KMS-11 (cell line): ENCODE data around the gene PFKL.

Source experiments
- H2AFZ ChIP-seq: fragments of 200-600 bp; sonication (generic); 2 replicates; pipeline ENCODE4 v1.6.1; 2016; ENCODE audit warnings: antibody characterized with exemption, mixed run types, low read depth
- H3K27ac ChIP-seq: fragments of 200-600 bp; sonication (generic); 2 replicates; pipeline ENCODE4 v1.6.1; 2016; ENCODE audit warnings: mild to moderate bottlenecking, mixed run types
- H3K27me3 ChIP-seq: fragments of 200-600 bp; sonication (generic); 2 replicates; pipeline ENCODE4 v1.6.1; 2017; ENCODE audit warnings: mild to moderate bottlenecking, low read depth, mixed run types, moderate library complexity; ENCODE audit not compliant: insufficient read depth
- H3K36me3 ChIP-seq: fragments of 200-600 bp; sonication (generic); 2 replicates; pipeline ENCODE4 v1.6.1; 2017; ENCODE audit warnings: mild to moderate bottlenecking, mixed run types; ENCODE audit not compliant: insufficient read depth
- H3K4me1 ChIP-seq: fragments of 200-600 bp; sonication (generic); 2 replicates; pipeline ENCODE4 v1.6.1; 2016; ENCODE audit warnings: mild to moderate bottlenecking, low read depth, mixed run types; ENCODE audit not compliant: poor library complexity, severe bottlenecking
- H3K4me2 ChIP-seq: fragments of 200-600 bp; sonication (generic); 2 replicates; pipeline ENCODE4 v1.7.0; 2016; ENCODE audit warnings: mild to moderate bottlenecking, mixed run types
- H3K4me3 ChIP-seq: fragments of 200-600 bp; sonication (generic); IDR thresholded peaks from 2 replicates; pipeline ENCODE4 v1.6.1; 2017; ENCODE audit warnings: low read depth, low read length, mixed read lengths; ENCODE audit not compliant: insufficient read depth
- H3K79me2 ChIP-seq: fragments of 200-600 bp; sonication (generic); 2 replicates; pipeline ENCODE4 v1.6.1; 2016; ENCODE audit warnings: low read depth, mixed run types; ENCODE audit not compliant: insufficient read depth
- H3K9ac ChIP-seq: fragments of 200-600 bp; sonication (generic); 2 replicates; pipeline ENCODE4 v1.6.1; 2016; ENCODE audit warnings: mild to moderate bottlenecking, mixed run types
- H4K20me1 ChIP-seq: fragments of 200-600 bp; sonication (generic); 2 replicates; pipeline ENCODE4 v1.6.1; 2016; ENCODE audit warnings: mild to moderate bottlenecking, mixed run types; ENCODE audit not compliant: insufficient read depth
- TF ChIP-seq, protein P1 (sequence below): fragments of 200-600 bp; sonication (generic); conservative IDR thresholded peaks from 2 replicates; pipeline ENCODE4 v1.6.1; 2017; ENCODE audit warnings: low read depth, mild to moderate bottlenecking, antibody characterized with exemption, low read length, moderate library complexity, mixed read lengths

The PFKL gene

DNA sequence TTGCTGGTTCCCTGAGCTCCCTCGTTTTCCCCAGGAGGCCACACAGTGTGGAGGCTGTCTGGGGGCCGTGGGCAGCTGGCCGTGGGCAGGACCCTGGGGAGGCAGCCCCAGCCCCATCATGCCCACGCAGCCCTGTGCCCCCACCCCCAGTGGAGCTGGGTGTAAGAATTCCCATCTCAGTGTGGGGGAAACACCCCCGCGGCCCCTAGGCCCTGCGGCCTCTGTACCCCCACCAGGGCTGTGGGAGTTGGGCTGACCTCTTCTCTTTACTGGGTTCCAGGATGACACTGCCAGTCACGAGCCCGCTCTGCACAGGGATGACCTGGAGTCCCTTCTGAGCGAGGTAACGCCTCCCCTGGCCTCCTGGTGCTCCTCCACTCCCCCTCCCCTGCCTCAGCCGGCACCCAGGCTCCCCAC lies 3.7 kb upstream of the PFKL start:
- Histone ChIP-seq H3K9ac (no peak overlapping the region), H3K27ac (no peak overlapping the region), H3K4me2 (no peak overlapping the region)

DNA sequence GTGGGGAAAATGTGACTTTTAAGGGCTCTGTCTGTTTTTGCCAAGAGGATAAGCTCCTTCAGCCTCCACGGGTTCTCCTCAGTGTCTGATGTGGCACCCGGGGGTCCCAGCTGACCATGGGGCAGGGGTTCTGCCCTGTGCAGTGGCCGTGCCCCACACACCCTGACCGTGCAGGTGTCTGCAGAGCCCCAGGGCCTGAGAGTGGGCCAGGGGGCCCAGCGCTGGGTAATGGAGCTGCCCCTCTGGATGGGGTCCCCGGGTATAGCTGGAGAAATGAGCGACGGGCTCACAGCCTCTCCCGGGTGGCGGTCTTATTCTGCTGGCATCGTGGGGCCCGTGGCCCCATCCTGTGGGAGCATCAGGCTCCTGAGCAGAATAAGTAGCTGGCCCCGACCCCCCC lies 2.9 kb upstream of the PFKL start:
- Histone ChIP-seq H3K27me3 (peaks cover 9% of the 10 kb centered on the region; the same call in 1 of the 2 replicates), H3K9ac (no peak overlapping the region), H3K4me3 (no peak overlapping the region), H3K4me1 (peaks cover 48% of the 10 kb centered on the region), H3K79me2 (peaks cover 17% of the 10 kb centered on the region), H3K36me3 (no peaks in the 10 kb centered on the region), H3K27ac (no peak overlapping the region), H2AFZ (no peak overlapping the region), H3K4me2 (no peak overlapping the region), H4K20me1 (no peaks in the 10 kb centered on the region)
- TF ChIP-seq, protein P1, sequence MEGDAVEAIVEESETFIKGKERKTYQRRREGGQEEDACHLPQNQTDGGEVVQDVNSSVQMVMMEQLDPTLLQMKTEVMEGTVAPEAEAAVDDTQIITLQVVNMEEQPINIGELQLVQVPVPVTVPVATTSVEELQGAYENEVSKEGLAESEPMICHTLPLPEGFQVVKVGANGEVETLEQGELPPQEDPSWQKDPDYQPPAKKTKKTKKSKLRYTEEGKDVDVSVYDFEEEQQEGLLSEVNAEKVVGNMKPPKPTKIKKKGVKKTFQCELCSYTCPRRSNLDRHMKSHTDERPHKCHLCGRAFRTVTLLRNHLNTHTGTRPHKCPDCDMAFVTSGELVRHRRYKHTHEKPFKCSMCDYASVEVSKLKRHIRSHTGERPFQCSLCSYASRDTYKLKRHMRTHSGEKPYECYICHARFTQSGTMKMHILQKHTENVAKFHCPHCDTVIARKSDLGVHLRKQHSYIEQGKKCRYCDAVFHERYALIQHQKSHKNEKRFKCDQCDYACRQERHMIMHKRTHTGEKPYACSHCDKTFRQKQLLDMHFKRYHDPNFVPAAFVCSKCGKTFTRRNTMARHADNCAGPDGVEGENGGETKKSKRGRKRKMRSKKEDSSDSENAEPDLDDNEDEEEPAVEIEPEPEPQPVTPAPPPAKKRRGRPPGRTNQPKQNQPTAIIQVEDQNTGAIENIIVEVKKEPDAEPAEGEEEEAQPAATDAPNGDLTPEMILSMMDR = no peak

More for the DNA sequence above, 3.7 kb upstream of the PFKL start:
- H3K27me3 ChIP-seq = peaks cover 14% of the 10 kb centered on the region
- H2AFZ ChIP-seq = no peak overlapping the region
- H3K4me1 ChIP-seq = peaks cover 40% of the 10 kb centered on the region
- H4K20me1 ChIP-seq = no peaks in the 10 kb centered on the region
- peaks cover 9% of the 10 kb centered on the region for H3K79me2 ChIP-seq
- H3K4me3 ChIP-seq = no peak overlapping the region
- H3K36me3 ChIP-seq = no peaks in the 10 kb centered on the region
- TF ChIP-seq, protein P1 = no peak

DNA sequence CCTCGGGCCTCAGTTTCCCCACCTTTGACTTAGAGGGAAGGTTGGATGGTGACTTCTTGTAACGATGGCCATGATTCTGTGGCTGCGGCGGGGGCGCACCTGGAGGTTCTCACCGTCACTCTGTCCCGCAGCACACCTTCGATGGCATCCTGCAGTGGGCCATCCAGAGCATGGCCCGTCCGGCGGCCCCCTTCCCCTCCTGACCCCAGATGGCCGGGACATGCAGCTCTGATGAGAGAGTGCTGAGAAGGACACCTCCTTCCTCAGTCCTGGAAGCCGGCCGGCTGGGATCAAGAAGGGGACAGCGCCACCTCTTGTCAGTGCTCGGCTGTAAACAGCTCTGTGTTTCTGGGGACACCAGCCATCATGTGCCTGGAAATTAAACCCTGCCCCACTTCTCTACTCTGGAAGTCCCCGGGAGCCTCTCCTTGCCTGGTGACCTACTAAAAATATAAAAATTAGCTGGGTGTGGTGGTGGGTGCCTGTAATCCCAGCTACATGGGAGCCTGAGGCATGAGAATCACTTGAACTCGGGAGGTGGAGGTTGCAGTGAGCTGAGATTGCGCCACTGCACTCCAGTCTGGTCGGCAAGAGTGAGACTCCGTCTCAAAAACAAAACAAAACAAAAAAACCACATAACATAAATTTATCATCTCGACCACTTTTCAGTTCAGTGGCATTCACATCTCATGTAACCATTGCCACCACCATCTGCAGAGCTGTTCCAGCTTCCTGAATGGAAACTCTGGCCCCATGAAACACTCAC lies 2.1 kb upstream of the PFKL start:
- Histone ChIP-seq H3K79me2 (peaks cover 25% of the 10 kb centered on the region), H3K4me2 (peak overlapping the region; percentile 40), H3K4me3 (no peak overlapping the region), H3K27ac (peak overlapping the region; percentile 88), H2AFZ (peak overlapping the region; percentile 48; the same call in 1 of the 2 replicates), H3K27me3 (peaks cover 3% of the 10 kb centered on the region; the same call in 1 of the 2 replicates), H3K9ac (peak overlapping the region; percentile 29; the same call in 1 of the 2 replicates), H4K20me1 (no peaks in the 10 kb centered on the region), H3K4me1 (peaks cover 52% of the 10 kb centered on the region), H3K36me3 (no peaks in the 10 kb centered on the region)
- TF ChIP-seq, protein P1 = peak; percentile 81

DNA sequence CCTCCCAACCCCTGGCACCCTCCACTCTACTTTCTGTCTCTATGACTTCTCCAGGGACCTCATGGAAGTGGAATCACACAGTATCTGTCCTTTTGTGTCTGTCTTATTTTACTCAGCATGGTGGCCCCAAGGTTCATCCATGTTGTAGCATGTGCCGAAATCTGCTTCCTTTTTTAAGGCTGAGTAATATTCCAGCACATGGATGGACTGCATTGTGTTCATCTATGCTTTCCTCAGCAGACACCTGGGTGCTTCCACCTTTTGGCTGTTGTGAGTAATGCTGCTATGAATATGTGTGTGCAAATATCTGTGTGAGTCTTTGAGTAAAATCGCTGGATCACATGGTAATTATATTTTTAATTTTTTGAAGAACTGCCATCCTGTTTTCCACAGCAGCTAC lies 1.6 kb upstream of the PFKL start:
- Histone ChIP-seq H3K4me2 (peak overlapping the region; percentile 40), H3K4me1 (peaks cover 52% of the 10 kb centered on the region), H3K36me3 (no peaks in the 10 kb centered on the region), H3K9ac (peak overlapping the region; percentile 29; the same call in 1 of the 2 replicates), H3K27me3 (no peaks in the 10 kb centered on the region), H3K27ac (peak overlapping the region; percentile 88), H3K4me3 (no peak overlapping the region), H3K79me2 (peaks cover 30% of the 10 kb centered on the region), H2AFZ (peak overlapping the region; percentile 48; the same call in 1 of the 2 replicates), H4K20me1 (no peaks in the 10 kb centered on the region)
- TF ChIP-seq, protein P1 = peak; percentile 4; the same call in 1 of the 2 replicates
